HG02981 (cell line): Measurements from ENCODE around the gene CD38.
"Not testable (repeated sequence)": the region's sequence is repeated elsewhere in the genome, so short reads cannot be mapped to it uniquely, and the experiment has no call there.

Source experiments
- ATAC-seq: cut with Tn5 transposase; IDR thresholded peaks from one replicate; pipeline ENCODE4 v1.9.1; 2021; ENCODE audit warnings: mild to moderate bottlenecking, moderate library complexity; ENCODE audit not compliant: unreplicated experiment

Gene CD38

GRCh38 chr4:15861198-15861597, 83.1 kb downstream of the CD38 start:
- not testable (repeated sequence) for ATAC-seq

GRCh38 chr4:15864651-15865566, 86.8 kb downstream of the CD38 start:
- ATAC-seq: no peak

- no peak for ATAC-seq
These were observed 90.0 kb downstream of the CD38 start for GRCh38 chr4:15868111-15868510.

- ATAC-seq: no peak
These were observed 90.8 kb downstream of the CD38 start for GRCh38 chr4:15868826-15869413.

GRCh38 chr4:15870079-15870478, 92.0 kb downstream of the CD38 start:
- ATAC-seq: no peak

- no peak for ATAC-seq
These were observed 93.0 kb downstream of the CD38 start for GRCh38 chr4:15870921-15871664.

- ATAC-seq: no peak
These were observed 95.0 kb downstream of the CD38 start for GRCh38 chr4:15873117-15873516.

- no peak for ATAC-seq
These were observed 96.5 kb downstream of the CD38 start for GRCh38 chr4:15874671-15875070.

- no peak for ATAC-seq
These were observed 97.7 kb downstream of the CD38 start for GRCh38 chr4:15875663-15876460.

GRCh38 chr4:15878011-15878410, 99.9 kb downstream of the CD38 start:
- ATAC-seq: no peak

- ATAC-seq: no peak
These were observed 103.7 kb downstream of the CD38 start for GRCh38 chr4:15881820-15882219.

- ATAC-seq: peak; percentile 94
These were observed 104.6 kb downstream of the CD38 start for GRCh38 chr4:15882675-15883086.

- ATAC-seq: no peak
These were observed 105.6 kb downstream of the CD38 start for GRCh38 chr4:15883610-15884243.

- ATAC-seq: no peak
These were observed 106.5 kb downstream of the CD38 start for GRCh38 chr4:15884666-15885065.

- ATAC-seq: no peak
These were observed 107.3 kb downstream of the CD38 start for GRCh38 chr4:15885422-15885821.

- no peak for ATAC-seq
These were observed 110.4 kb downstream of the CD38 start for GRCh38 chr4:15888515-15888914.

GRCh38 chr4:15890246-15890829, 112.2 kb downstream of the CD38 start:
- ATAC-seq: no peak

GRCh38 chr4:15891312-15891711, 113.2 kb downstream of the CD38 start:
- peak; percentile 46 for ATAC-seq

GRCh38 chr4:15893962-15894361, 115.8 kb downstream of the CD38 start:
- ATAC-seq: no peak

GRCh38 chr4:15894393-15894792, 116.3 kb downstream of the CD38 start:
- ATAC-seq: no peak
